GM23338 (cell line): Measurements from ENCODE around the gene LMO1. TPM values are rescaled to one million over a fixed set of nuclear protein-coding genes. Genes with fewer than 3 reads are reported as not detected.

Source experiments
- ATAC-seq: fragments of 200-7000 bp; cut with Tn5 transposase; 3 replicates; pipeline ENCODE4 v1.9.1; 2020
- DNase-seq: peaks from one replicate; pipeline ENCODE4 v3.0.0-alpha.2; 2015; ENCODE audit warnings: low spot score
- H2AFZ ChIP-seq: fragments of 200-600 bp; sonication (generic); 2 replicates; pipeline ENCODE4 v1.8.0; 2016; ENCODE audit warnings: antibody characterized with exemption, mild to moderate bottlenecking, moderate library complexity
- H3F3A ChIP-seq: fragments of 200-600 bp; sonication (generic); replicated peaks from 2 replicates; pipeline ENCODE4 v1.8.0; 2017; ENCODE audit warnings: antibody characterized with exemption, mixed run types, low read depth
- H3K27ac ChIP-seq: fragments of 200-600 bp; sonication (generic); 2 replicates; pipeline ENCODE4 v1.6.1; 2016; ENCODE audit warnings: low read depth
- H3K27me3 ChIP-seq: fragments of 200-600 bp; sonication (generic); 2 replicates; pipeline ENCODE4 v1.8.0; 2016; ENCODE audit warnings: mild to moderate bottlenecking, mixed run types, moderate library complexity; ENCODE audit not compliant: insufficient read depth
- H3K36me3 ChIP-seq: fragments of 200-600 bp; sonication (generic); 2 replicates; pipeline ENCODE4 v1.8.0; 2016; ENCODE audit warnings: mild to moderate bottlenecking; ENCODE audit not compliant: insufficient read depth
- H3K4me1 ChIP-seq: fragments of 200-600 bp; sonication (generic); 2 replicates; pipeline ENCODE4 v1.8.0; 2016; ENCODE audit warnings: mild to moderate bottlenecking, moderate library complexity; ENCODE audit not compliant: insufficient read depth
- H3K4me2 ChIP-seq: fragments of 200-600 bp; sonication (generic); 2 replicates; pipeline ENCODE4 v1.7.1; 2017; ENCODE audit warnings: mixed run types
- H3K4me3 ChIP-seq: fragments of 200-600 bp; sonication (generic); 2 replicates; pipeline ENCODE4 v1.6.1; 2016; ENCODE audit warnings: mixed run types
- H3K79me2 ChIP-seq: fragments of 200-600 bp; sonication (generic); replicated peaks from 2 replicates; pipeline ENCODE4 v1.8.0; 2017; ENCODE audit warnings: mild to moderate bottlenecking; ENCODE audit not compliant: insufficient read depth
- H3K9me2 ChIP-seq: fragments of 200-600 bp; sonication (generic); 2 replicates; pipeline ENCODE4 v1.8.0; 2017; ENCODE audit not compliant: insufficient read depth
- H4K20me1 ChIP-seq: fragments of 200-600 bp; sonication (generic); replicated peaks from 2 replicates; pipeline ENCODE4 v1.8.0; 2017; ENCODE audit warnings: mild to moderate bottlenecking; ENCODE audit not compliant: insufficient read depth
- H3K27ac Mint-ChIP-seq: 2 replicates; pipeline ENCODE4 v1.8.0; 2020; ENCODE audit warnings: inconsistent platforms, mild to moderate bottlenecking, moderate library complexity, mixed read lengths
- H3K27me3 Mint-ChIP-seq: 3 replicates; pipeline ENCODE4 v1.8.0; 2022; ENCODE audit warnings: low read depth, mild to moderate bottlenecking, moderate library complexity, mixed read lengths, inconsistent platforms; ENCODE audit not compliant: insufficient read depth, poor library complexity
- H3K36me3 Mint-ChIP-seq: 3 replicates; pipeline ENCODE4 v1.8.0; 2021; ENCODE audit warnings: low read depth, mild to moderate bottlenecking, inconsistent platforms, moderate library complexity, mixed read lengths
- H3K4me1 Mint-ChIP-seq: 3 replicates; pipeline ENCODE4 v1.8.0; 2020; ENCODE audit warnings: mild to moderate bottlenecking, inconsistent platforms, mixed read lengths
- H3K4me3 Mint-ChIP-seq: 3 replicates; pipeline ENCODE4 v1.8.0; 2021; ENCODE audit warnings: moderate library complexity, mild to moderate bottlenecking, inconsistent platforms, mixed read lengths
- H3K9me3 Mint-ChIP-seq: 3 replicates; pipeline ENCODE4 v1.8.0; 2020; ENCODE audit warnings: moderate library complexity, mild to moderate bottlenecking, inconsistent platforms, mixed read lengths
- CREB1 ChIP-seq: fragments of 250-450 bp; sonication (Bioruptor Pico); IDR thresholded peaks from 2 replicates; pipeline ENCODE4 v1.5.0; 2020; ENCODE audit warnings: low read depth, mild to moderate bottlenecking, moderate library complexity
- EZH2 ChIP-seq: fragments of 200-600 bp; sonication (generic); IDR thresholded peaks from one replicate; pipeline ENCODE4 v1.8.0; 2017; ENCODE audit warnings: antibody characterized with exemption, mild to moderate bottlenecking, low read depth; ENCODE audit not compliant: unreplicated experiment
- EZH2phosphoT487 ChIP-seq: fragments of 200-600 bp; sonication (generic); IDR thresholded peaks from one replicate; pipeline ENCODE4 v1.8.1; 2018; ENCODE audit warnings: antibody characterized with exemption; ENCODE audit not compliant: unreplicated experiment
- JUNB ChIP-seq: IDR thresholded peaks from one replicate; pipeline ENCODE4 v1.6.1; 2016; ENCODE audit warnings: antibody characterized with exemption; ENCODE audit not compliant: unreplicated experiment
- NANOG ChIP-seq: IDR thresholded peaks from 2 replicates; pipeline ENCODE4 v1.6.1; 2016; ENCODE audit warnings: antibody characterized with exemption, borderline replicate concordance
- POLR2AphosphoS5 ChIP-seq: IDR thresholded peaks from 2 replicates; pipeline ENCODE4 v1.6.1; 2016; ENCODE audit warnings: antibody characterized with exemption, low read depth
- STAT1 ChIP-seq: IDR thresholded peaks from one replicate; pipeline ENCODE4 v1.6.1; 2016; ENCODE audit warnings: antibody characterized with exemption; ENCODE audit not compliant: unreplicated experiment
- ZNF114 ChIP-seq: fragments of 250-450 bp; sonication (Bioruptor Pico); IDR thresholded peaks from 2 replicates; pipeline ENCODE4 v1.5.0; 2020; ENCODE audit warnings: mild to moderate bottlenecking, moderate library complexity
- ZNF331 ChIP-seq: fragments of 250-450 bp; sonication (Bioruptor Pico); IDR thresholded peaks from 2 replicates; pipeline ENCODE4 v1.5.0; 2020; ENCODE audit warnings: low read depth, mild to moderate bottlenecking, moderate library complexity
- polyA plus RNA-seq: library from polyadenylated mRNA; unstranded; fragments of >200 nt; fragmentation: Nextera tagmentation; extraction: Ambion mirVana; gene quantifications from 2 replicates; pipeline ENCODE4 v1.2.1, GENCODE V29; 2016
- total RNA-seq: library from RNA; depleted of rRNA; stranded (reverse); fragments of >200 nt; shearing (Covaris generic); gene quantifications from 2 replicates; pipeline ENCODE4 v1.2.3, GENCODE V29; 2014
- TF ChIP-seq, protein P1 (sequence below): fragments of 250-450 bp; sonication (Bioruptor Pico); IDR thresholded peaks from 2 replicates; pipeline ENCODE4 v1.5.0; 2020; ENCODE audit warnings: mild to moderate bottlenecking, moderate library complexity
- TF ChIP-seq, protein P2 (sequence below): IDR thresholded peaks from one replicate; pipeline ENCODE4 v1.6.1; 2018; ENCODE audit warnings: antibody characterized with exemption; ENCODE audit not compliant: unreplicated experiment
- TF ChIP-seq, protein P3 (sequence below): IDR thresholded peaks from 2 replicates; pipeline ENCODE4 v1.6.1; 2016; ENCODE audit warnings: antibody characterized with exemption
- TF ChIP-seq, protein P4 (sequence below), 2 experiments: fragments of 200-600 bp in 1 of 2; sonication (generic) in 1 of 2; conservative IDR thresholded peaks; 2 replicates each; pipeline versions ENCODE4 v1.5.1 to v1.6.1; 2016 to 2017; ENCODE audit warnings: antibody characterized with exemption in 2 of 2, low read depth in 2 of 2, mild to moderate bottlenecking in 2 of 2, moderate library complexity in 1 of 2

LMO1 gene
- total and polyA plus RNA-seq, 2 experiments from 2014 or later = 0.40 TPM; not detected in 1

DNA sequence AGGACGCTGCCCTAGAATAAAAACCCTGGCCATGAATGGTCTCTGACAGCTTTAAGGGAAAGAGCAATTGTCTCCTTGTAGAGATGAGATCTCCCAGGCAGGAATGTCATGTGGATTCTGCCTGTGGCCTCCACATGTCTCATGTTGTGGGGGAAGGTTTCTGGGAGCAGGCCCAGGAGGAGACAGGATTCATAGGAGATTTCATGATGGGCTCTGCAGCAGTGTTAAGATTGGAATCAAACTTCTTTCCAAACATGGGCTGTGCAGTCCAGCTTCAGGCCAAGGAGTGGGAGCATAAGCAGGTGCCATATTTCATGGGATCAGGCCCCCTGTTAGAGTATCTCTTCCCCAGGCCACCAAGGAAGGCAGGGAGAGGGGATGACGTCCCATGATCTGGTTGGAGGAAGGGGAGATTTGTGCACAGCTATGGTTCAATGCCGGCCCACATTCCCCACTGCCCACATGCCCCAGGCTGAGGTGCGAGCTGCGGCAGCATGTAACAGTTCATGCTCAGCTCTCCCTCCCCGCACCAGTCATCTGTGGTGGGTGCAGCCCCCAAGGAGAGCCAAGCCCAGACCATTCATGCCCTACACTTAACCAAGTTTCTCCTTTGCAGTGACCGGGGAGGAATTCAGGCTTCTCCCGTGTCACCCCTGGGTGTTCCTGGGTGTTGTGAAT, 42.5 kb downstream of the LMO1 start:
- no peaks in the 10 kb centered on the region for H3F3A ChIP-seq
- Mint-ChIP-seq H3K4me3 (no peak overlapping the region), H3K4me1 (peaks cover 15% of the 10 kb centered on the region), H3K9me3 (no peaks in the 10 kb centered on the region; the same call in 2 of the 3 replicates), H3K36me3 (no peaks in the 10 kb centered on the region), H3K27me3 (peaks cover 8% of the 10 kb centered on the region), H3K27ac (no peak overlapping the region)
- no peaks in the 10 kb centered on the region for H4K20me1 ChIP-seq
- H3K9me2 ChIP-seq = no peaks in the 10 kb centered on the region
- no peaks in the 10 kb centered on the region for H3K36me3 ChIP-seq
- DNase-seq (no peak), ATAC-seq (no peak)
- no peaks in the 10 kb centered on the region for H3K79me2 ChIP-seq
- no peak overlapping the region for H2AFZ ChIP-seq
- H3K4me2 ChIP-seq = no peak overlapping the region
- H3K4me1 ChIP-seq = no peaks in the 10 kb centered on the region
- H3K27ac ChIP-seq = no peak overlapping the region
- TF ChIP-seq, protein P1, sequence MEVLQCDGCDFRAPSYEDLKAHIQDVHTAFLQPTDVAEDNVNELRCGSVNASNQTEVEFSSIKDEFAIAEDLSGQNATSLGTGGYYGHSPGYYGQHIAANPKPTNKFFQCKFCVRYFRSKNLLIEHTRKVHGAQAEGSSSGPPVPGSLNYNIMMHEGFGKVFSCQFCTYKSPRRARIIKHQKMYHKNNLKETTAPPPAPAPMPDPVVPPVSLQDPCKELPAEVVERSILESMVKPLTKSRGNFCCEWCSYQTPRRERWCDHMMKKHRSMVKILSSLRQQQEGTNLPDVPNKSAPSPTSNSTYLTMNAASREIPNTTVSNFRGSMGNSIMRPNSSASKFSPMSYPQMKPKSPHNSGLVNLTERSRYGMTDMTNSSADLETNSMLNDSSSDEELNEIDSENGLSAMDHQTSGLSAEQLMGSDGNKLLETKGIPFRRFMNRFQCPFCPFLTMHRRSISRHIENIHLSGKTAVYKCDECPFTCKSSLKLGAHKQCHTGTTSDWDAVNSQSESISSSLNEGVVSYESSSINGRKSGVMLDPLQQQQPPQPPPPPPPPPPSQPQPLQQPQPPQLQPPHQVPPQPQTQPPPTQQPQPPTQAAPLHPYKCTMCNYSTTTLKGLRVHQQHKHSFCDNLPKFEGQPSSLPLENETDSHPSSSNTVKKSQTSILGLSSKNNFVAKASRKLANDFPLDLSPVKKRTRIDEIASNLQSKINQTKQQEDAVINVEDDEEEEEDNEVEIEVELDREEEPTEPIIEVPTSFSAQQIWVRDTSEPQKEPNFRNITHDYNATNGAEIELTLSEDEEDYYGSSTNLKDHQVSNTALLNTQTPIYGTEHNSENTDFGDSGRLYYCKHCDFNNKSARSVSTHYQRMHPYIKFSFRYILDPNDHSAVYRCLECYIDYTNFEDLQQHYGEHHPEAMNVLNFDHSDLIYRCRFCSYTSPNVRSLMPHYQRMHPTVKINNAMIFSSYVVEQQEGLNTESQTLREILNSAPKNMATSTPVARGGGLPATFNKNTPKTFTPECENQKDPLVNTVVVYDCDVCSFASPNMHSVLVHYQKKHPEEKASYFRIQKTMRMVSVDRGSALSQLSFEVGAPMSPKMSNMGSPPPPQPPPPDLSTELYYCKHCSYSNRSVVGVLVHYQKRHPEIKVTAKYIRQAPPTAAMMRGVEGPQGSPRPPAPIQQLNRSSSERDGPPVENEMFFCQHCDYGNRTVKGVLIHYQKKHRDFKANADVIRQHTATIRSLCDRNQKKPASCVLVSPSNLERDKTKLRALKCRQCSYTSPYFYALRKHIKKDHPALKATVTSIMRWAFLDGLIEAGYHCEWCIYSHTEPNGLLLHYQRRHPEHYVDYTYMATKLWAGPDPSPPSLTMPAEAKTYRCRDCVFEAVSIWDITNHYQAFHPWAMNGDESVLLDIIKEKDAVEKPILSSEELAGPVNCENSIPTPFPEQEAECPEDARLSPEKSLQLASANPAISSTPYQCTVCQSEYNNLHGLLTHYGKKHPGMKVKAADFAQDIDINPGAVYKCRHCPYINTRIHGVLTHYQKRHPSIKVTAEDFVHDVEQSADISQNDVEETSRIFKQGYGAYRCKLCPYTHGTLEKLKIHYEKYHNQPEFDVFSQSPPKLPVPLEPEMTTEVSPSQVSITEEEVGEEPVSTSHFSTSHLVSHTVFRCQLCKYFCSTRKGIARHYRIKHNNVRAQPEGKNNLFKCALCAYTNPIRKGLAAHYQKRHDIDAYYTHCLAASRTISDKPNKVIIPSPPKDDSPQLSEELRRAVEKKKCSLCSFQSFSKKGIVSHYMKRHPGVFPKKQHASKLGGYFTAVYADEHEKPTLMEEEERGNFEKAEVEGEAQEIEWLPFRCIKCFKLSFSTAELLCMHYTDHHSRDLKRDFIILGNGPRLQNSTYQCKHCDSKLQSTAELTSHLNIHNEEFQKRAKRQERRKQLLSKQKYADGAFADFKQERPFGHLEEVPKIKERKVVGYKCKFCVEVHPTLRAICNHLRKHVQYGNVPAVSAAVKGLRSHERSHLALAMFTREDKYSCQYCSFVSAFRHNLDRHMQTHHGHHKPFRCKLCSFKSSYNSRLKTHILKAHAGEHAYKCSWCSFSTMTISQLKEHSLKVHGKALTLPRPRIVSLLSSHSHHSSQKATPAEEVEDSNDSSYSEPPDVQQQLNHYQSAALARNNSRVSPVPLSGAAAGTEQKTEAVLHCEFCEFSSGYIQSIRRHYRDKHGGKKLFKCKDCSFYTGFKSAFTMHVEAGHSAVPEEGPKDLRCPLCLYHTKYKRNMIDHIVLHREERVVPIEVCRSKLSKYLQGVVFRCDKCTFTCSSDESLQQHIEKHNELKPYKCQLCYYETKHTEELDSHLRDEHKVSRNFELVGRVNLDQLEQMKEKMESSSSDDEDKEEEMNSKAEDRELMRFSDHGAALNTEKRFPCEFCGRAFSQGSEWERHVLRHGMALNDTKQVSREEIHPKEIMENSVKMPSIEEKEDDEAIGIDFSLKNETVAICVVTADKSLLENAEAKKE (CRISPR knock-in tag) = no peak
- no peak for TF ChIP-seq NANOG
- no peak for TF ChIP-seq POLR2AphosphoS5
- no peak for TF ChIP-seq ZNF331 (CRISPR knock-in tag)
- TF ChIP-seq, protein P2, sequence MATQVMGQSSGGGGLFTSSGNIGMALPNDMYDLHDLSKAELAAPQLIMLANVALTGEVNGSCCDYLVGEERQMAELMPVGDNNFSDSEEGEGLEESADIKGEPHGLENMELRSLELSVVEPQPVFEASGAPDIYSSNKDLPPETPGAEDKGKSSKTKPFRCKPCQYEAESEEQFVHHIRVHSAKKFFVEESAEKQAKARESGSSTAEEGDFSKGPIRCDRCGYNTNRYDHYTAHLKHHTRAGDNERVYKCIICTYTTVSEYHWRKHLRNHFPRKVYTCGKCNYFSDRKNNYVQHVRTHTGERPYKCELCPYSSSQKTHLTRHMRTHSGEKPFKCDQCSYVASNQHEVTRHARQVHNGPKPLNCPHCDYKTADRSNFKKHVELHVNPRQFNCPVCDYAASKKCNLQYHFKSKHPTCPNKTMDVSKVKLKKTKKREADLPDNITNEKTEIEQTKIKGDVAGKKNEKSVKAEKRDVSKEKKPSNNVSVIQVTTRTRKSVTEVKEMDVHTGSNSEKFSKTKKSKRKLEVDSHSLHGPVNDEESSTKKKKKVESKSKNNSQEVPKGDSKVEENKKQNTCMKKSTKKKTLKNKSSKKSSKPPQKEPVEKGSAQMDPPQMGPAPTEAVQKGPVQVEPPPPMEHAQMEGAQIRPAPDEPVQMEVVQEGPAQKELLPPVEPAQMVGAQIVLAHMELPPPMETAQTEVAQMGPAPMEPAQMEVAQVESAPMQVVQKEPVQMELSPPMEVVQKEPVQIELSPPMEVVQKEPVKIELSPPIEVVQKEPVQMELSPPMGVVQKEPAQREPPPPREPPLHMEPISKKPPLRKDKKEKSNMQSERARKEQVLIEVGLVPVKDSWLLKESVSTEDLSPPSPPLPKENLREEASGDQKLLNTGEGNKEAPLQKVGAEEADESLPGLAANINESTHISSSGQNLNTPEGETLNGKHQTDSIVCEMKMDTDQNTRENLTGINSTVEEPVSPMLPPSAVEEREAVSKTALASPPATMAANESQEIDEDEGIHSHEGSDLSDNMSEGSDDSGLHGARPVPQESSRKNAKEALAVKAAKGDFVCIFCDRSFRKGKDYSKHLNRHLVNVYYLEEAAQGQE = no peak
- TF ChIP-seq, protein P3, sequence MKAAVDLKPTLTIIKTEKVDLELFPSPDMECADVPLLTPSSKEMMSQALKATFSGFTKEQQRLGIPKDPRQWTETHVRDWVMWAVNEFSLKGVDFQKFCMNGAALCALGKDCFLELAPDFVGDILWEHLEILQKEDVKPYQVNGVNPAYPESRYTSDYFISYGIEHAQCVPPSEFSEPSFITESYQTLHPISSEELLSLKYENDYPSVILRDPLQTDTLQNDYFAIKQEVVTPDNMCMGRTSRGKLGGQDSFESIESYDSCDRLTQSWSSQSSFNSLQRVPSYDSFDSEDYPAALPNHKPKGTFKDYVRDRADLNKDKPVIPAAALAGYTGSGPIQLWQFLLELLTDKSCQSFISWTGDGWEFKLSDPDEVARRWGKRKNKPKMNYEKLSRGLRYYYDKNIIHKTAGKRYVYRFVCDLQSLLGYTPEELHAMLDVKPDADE = no peak
- no peak for TF ChIP-seq ZNF114
- TF ChIP-seq, protein P4, sequence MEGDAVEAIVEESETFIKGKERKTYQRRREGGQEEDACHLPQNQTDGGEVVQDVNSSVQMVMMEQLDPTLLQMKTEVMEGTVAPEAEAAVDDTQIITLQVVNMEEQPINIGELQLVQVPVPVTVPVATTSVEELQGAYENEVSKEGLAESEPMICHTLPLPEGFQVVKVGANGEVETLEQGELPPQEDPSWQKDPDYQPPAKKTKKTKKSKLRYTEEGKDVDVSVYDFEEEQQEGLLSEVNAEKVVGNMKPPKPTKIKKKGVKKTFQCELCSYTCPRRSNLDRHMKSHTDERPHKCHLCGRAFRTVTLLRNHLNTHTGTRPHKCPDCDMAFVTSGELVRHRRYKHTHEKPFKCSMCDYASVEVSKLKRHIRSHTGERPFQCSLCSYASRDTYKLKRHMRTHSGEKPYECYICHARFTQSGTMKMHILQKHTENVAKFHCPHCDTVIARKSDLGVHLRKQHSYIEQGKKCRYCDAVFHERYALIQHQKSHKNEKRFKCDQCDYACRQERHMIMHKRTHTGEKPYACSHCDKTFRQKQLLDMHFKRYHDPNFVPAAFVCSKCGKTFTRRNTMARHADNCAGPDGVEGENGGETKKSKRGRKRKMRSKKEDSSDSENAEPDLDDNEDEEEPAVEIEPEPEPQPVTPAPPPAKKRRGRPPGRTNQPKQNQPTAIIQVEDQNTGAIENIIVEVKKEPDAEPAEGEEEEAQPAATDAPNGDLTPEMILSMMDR (conservative IDR thresholded peaks at IDR 0.05; ENCODE audit: low read depth in 2 of 2) = no peak
- no peak for TF ChIP-seq JUNB
- TF ChIP-seq EZH2phosphoT487 = no peak
- TF ChIP-seq CREB1 (CRISPR knock-in tag) = no peak
- TF ChIP-seq STAT1 = no peak
- TF ChIP-seq EZH2 = no peak
- no peak overlapping the region for H3K4me3 ChIP-seq
- H3K27me3 ChIP-seq = no peaks in the 10 kb centered on the region
